ENCODE results near the gene MXRA7. TPM values are rescaled to one million over a fixed set of nuclear protein-coding genes. Genes with fewer than 3 reads are reported as not detected.

MXRA7 gene
- total RNA-seq, 1 experiment from 2014 or later = 77.9 TPM

DNA sequence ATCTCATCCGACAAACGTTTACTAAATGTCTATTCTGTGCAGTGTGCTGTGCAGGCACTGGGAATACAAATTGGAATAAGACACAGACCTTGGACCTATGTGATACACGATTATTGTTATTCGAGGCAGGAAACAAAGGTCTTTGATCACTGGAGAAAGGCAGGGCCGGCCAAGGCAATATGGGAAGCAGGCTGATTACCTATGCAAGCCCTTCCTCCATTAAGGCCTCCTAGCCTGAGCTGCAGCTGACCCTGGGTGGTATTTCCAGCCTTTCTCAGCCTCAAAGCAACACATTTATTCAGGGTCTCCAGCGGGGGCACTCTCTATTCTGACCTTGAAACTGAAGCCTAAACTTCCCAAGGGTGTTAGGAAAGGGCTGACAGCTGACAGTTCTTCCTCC, 80.6 kb downstream of the MXRA7 start:
- H3K36me3 ChIP-seq (ENCODE audit: control insufficient read depth, insufficient read depth, low read length) = no peaks in the 10 kb centered on the region
- TF ChIP-seq POLR2AphosphoS5 (IDR thresholded peaks at IDR 0.05; ENCODE audit: low read depth, low read length) = no peak
- TF ChIP-seq TCF7L2 (IDR thresholded peaks at IDR 0.05; ENCODE audit: low read depth, low read length) = no peak
- TF ChIP-seq, protein P1, sequence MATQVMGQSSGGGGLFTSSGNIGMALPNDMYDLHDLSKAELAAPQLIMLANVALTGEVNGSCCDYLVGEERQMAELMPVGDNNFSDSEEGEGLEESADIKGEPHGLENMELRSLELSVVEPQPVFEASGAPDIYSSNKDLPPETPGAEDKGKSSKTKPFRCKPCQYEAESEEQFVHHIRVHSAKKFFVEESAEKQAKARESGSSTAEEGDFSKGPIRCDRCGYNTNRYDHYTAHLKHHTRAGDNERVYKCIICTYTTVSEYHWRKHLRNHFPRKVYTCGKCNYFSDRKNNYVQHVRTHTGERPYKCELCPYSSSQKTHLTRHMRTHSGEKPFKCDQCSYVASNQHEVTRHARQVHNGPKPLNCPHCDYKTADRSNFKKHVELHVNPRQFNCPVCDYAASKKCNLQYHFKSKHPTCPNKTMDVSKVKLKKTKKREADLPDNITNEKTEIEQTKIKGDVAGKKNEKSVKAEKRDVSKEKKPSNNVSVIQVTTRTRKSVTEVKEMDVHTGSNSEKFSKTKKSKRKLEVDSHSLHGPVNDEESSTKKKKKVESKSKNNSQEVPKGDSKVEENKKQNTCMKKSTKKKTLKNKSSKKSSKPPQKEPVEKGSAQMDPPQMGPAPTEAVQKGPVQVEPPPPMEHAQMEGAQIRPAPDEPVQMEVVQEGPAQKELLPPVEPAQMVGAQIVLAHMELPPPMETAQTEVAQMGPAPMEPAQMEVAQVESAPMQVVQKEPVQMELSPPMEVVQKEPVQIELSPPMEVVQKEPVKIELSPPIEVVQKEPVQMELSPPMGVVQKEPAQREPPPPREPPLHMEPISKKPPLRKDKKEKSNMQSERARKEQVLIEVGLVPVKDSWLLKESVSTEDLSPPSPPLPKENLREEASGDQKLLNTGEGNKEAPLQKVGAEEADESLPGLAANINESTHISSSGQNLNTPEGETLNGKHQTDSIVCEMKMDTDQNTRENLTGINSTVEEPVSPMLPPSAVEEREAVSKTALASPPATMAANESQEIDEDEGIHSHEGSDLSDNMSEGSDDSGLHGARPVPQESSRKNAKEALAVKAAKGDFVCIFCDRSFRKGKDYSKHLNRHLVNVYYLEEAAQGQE (IDR thresholded peaks at IDR 0.05; ENCODE audit: insufficient read depth in 1 of 2, low read depth in 2 of 2, low read length in 1 of 2) = no peak
- no peak for TF ChIP-seq SIN3A (IDR thresholded peaks at IDR 0.05; ENCODE audit: borderline replicate concordance, insufficient read depth, low read depth, low read length)
- TF ChIP-seq, protein P2, sequence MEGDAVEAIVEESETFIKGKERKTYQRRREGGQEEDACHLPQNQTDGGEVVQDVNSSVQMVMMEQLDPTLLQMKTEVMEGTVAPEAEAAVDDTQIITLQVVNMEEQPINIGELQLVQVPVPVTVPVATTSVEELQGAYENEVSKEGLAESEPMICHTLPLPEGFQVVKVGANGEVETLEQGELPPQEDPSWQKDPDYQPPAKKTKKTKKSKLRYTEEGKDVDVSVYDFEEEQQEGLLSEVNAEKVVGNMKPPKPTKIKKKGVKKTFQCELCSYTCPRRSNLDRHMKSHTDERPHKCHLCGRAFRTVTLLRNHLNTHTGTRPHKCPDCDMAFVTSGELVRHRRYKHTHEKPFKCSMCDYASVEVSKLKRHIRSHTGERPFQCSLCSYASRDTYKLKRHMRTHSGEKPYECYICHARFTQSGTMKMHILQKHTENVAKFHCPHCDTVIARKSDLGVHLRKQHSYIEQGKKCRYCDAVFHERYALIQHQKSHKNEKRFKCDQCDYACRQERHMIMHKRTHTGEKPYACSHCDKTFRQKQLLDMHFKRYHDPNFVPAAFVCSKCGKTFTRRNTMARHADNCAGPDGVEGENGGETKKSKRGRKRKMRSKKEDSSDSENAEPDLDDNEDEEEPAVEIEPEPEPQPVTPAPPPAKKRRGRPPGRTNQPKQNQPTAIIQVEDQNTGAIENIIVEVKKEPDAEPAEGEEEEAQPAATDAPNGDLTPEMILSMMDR (IDR thresholded peaks at IDR 0.05) = no peak
- intact Hi-C loops (cut with micrococcal nuclease; ENCODE audit: unreplicated experiment) (no loop called here), in situ Hi-C loops (cut with HindIII; ENCODE audit: low pct_unique_long_range_greater_than_20kb, low sequenced_read_pairs) (no loop called here)
- ChIA-PET CTCF (interaction anchor here (0.6 to 0.7 kb wide), 3 partner anchors 11 to 222 kb away, joined by 3 to 16 read pairs (median 4); no protein-coding TSS in a partner anchor), POLR2A (no interaction called here)
- BruUV-seq (replicated peaks) = no TSS peak
- no peak for DNase-seq (ENCODE audit: low read depth, low spot score)
- no peak overlapping the region for H3K4me3 ChIP-seq (ENCODE audit: low read depth in 2 of 2, low read length in 2 of 2)
- H3K27me3 ChIP-seq (ENCODE audit: control insufficient read depth, insufficient read depth, low read length) = no peaks in the 10 kb centered on the region
- 0 out of 2 replicates have a peak, but pooled peaks have one; percentile 26 for ATAC-seq
- no peaks in the 10 kb centered on the region for H3K4me1 ChIP-seq (ENCODE audit: control insufficient read depth, insufficient read depth, low read length)
- no peaks in the 10 kb centered on the region for H3K9me3 ChIP-seq (ENCODE audit: control insufficient read depth, insufficient read depth, low read depth, low read length)
- H3K27ac ChIP-seq (ENCODE audit: low read length) = no peak overlapping the region

Small RNA genes lying within 50 kb of the gene (microRNA-seq; reads per million reads assigned to microRNA genes)
- gene MIR636 (ENCODE audit: unreplicated experiment) = 2.2 reads per million

Other genes with a start within 250 kb of the MXRA7 start
- not detected for gene AANAT, start 243.4 kb downstream of the MXRA7 start, total RNA-seq (2021; ENCODE audit: unreplicated experiment)
- 67.8 TPM for gene RHBDF2, start 209.5 kb downstream of the MXRA7 start, total RNA-seq (2021; ENCODE audit: unreplicated experiment)
- gene CYGB, start 173.3 kb downstream of the MXRA7 start, total RNA-seq (2021; ENCODE audit: unreplicated experiment) = 6.0 TPM
- gene PRCD, start 170.9 kb downstream of the MXRA7 start, total RNA-seq (2021; ENCODE audit: unreplicated experiment) = 0.54 TPM
- gene ST6GALNAC2, start 125.1 kb downstream of the MXRA7 start, total RNA-seq (2021; ENCODE audit: unreplicated experiment) = 23.0 TPM
- gene ST6GALNAC1, start 67.2 kb downstream of the MXRA7 start, total RNA-seq (2021; ENCODE audit: unreplicated experiment) = 0.15 TPM
- 60.0 TPM for gene JMJD6, start 15.6 kb upstream of the MXRA7 start, total RNA-seq (2021; ENCODE audit: unreplicated experiment)
- gene METTL23, start 15.9 kb upstream of the MXRA7 start, total RNA-seq (2021; ENCODE audit: unreplicated experiment) = 42.8 TPM
- 436 TPM for gene SRSF2, start 26.4 kb upstream of the MXRA7 start, total RNA-seq (2021; ENCODE audit: unreplicated experiment)
- gene MFSD11, start 27.2 kb upstream of the MXRA7 start, total RNA-seq (2021; ENCODE audit: unreplicated experiment) = 42.3 TPM
- gene MGAT5B, start 157.4 kb upstream of the MXRA7 start, total RNA-seq (2021; ENCODE audit: unreplicated experiment) = 34.9 TPM

All from Panc1 (cell line).